HUDEP-2 (cell line): ENCODE measurements around the gene LGR4.

ENCODE experiments used
- DNase-seq, 76 experiments: peaks; one replicate each; lab custom pipeline; 2025; ENCODE audit not compliant: unreplicated experiment in 76 of 76; lab: John Stamatoyannopoulos, UW

The LGR4 gene

DNA sequence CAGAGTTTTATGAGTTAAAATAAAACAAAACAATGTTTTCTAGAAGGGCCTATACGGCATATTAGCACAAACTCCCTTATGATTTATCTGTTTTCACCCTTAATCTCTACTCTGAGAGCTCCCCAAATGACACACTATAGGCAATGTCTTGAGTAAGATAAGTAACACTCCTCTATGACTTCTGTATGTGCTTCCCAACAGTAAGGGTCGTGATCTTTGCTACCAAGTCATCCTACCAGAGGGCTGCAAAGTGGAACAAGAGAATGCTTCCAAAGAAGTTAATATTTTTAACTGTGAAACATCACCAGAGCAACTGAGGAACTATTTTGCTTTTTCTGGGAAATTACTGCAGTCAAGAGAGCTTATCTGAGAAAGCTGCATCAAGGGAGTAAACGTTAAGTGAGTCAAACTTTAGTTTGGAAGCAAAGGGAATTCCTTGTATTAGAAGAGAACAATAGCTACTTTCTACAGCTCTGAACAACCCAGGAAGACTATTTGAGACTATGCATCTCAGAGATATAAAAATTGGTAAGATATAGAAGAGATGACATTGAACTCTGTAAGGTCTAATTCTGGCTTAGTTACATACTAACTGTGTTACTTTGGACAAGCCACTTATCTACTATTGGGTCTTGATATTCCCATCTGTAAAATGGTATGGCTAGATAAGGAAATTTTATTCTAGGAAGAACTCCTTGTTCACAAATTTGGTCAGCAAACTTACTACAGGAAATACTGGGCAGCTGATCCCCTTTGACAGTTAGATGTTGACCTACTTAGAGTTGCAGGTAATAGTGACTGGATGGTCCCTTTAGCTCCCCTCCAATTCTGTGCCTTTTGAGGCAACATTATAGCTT is 65.9 kb downstream of the LGR4 start:
- DNase-seq: peak in 10 of 76 experiments; percentile 9 to 22 (median 14)

DNA sequence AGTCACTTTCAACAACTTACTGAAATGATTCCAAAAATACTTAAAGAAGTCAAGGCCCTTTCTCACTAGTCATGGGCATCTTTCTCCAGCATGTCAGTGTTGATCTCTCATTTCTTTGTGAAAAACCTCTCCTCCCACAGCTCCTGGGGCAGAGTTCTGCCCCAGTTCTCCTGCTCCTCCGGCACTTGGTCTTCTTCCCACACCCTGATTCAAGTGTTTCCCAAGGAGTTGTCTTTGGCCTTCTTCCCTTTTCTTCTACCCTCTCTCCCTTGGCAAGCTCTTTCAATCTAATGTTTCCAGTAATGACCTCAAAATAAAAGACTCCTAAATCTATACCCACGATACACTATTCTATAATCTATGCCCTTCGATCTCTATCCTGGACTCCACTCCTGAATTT is 67.5 kb downstream of the LGR4 start:
- no peak for DNase-seq

DNA sequence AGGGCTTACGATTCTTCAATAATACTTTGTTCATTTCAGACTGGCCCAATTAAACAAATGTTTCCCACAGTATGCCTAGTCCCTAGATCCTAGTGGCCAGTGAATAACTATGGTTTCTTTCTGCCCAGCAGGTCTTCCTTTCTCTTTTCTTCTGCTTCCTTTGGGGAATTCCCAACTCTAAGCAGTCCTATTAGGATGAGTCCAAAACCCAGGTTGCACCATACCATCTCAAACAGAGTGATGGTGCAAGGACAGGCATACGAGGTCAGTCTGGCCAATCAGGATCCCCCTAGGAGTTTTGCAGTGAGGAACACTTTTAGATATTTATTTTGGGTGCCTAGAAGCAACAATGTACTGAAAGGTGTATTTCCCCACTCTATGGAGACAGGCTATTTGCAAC is 68.2 kb downstream of the LGR4 start:
- DNase-seq: no peak

DNA sequence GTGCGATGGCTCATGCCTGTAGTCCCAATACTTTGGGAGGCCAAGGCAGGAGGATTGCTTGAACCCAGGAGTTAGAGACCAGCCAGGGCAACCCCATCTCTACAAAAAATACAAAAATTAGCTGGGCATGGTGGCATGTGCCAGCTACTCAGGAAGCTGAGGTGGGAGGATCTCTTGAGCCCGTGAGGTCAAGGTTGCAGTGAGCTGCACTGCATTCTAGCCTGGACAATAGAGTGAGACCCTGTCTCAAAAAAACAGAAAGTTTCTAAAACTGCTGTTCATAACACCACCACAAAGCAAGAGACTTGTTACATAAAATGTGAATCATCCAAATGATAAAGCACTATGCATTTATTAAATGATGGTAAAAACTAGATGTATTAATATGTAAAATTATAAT is 69.4 kb downstream of the LGR4 start:
- no peak for DNase-seq

DNA sequence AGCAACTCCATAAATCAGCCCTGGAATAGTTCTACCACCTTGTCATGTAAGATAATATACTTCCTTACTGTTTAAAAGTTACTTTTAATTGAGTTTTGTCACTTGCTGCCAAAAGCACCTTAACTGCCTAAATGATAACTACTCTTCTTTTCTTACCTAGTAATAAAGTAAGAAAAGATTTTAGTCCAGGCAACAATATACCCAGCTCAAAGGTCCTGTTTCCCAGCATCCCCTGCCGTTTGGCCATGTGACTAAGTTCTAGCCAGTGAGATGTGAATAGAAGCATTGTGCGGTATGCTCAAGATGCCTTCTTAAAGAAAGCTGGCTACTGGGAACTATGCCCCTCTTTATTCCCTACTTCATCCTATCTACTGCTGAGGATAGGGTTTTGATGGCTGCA is 70.1 kb downstream of the LGR4 start:
- DNase-seq: no peak

DNA sequence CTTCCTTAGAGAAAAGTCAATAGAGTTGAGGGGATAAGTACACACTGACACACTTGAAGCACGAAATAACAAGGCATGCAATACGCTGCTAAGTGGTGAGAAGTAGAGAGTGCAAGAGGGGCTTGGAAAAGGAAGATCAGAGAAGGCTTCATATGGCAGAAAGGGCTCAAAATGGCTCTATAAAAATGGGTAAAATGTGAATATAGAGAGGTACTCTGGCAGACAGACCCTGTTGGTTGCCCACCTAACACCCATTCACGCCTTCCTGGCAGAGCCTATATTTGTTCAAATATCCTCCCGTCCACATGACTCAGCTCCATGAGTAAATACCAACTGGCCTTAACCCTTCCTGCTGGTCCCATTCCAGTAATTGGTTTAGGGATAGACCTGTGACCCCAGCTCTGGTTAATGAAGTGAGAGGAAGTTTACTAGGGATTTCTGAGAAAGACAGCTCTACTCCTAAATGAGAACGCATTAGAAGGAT is 70.7 kb downstream of the LGR4 start:
- DNase-seq: no peak

DNA sequence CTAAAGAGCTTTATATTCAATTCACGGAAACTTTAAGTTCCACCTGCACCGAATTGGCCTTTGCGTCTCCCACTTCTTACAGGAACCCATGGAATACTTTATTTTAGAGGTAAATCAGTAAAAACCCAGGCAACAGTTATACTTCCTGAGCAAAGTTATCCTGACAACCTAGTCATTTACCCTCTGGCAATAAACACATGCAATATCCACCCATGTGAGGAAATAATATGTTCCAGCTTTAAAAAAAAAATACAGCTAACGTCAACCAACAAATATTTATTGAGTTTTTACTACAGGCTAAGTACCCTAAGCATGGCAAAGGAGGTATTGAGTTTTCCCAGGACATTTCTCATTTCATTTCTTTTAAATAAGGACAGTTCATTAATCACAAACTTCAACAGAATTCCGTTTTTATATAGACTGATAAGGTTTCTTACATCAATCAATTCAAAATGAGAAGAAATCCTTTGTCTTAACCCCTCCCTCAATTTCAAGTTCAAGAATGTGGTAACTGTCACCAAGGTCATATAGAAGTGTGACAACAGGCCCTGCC is 71.2 kb downstream of the LGR4 start:
- DNase-seq: no peak

DNA sequence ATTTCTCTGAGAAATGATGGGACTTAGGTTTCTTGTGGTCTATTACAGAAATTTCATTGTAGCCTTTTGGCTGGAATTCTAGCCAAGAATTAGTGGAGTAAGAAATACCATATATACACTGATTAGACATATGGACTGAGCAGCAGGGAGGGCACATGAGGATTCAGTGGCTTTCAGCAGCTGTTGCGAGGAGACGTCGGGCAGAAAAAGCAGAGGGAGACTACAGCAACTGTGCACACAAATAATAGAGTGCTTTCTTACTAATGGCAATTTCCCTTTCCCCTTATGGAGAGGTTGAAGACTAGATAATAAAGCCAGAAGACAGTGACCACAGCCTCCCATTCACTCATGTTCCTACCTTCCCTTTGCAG is 74.2 kb downstream of the LGR4 start:
- DNase-seq: no peak

DNA sequence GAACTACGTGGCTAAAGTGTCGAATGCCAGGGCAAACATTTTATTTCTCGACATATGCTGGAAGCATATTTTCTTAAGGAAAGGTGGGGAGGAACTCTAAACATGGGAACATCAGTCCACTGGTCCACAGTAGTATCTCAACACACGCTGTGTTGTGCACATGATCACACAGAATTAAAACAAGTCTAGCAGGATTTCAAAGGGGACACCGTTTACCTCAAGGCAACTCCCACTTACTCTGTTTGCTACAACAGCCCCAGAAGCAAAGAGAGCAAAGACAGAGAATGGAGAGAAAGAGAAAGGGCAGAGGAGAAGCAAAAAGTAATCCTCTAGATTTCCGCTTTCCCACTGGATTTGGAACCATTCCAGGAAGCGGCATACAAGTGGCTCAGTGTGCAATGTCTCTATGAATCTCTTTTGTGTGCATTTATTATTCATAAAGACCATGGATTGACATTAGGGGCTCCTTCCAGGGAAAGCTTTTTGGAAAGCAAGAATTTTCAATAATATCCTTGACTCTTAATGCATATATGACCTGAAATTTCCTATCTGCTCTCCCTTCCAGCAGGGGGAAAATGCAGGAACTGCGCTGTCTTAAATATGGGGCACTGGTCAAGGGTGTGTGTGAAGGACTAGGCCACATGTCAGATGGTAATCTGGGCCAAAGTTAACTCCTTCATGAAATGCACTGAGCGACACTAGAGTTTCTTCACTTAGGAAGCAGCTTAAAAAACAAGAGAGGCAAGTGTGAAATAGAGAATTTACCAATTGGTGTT is 74.8 kb downstream of the LGR4 start:
- DNase-seq: no peak

DNA sequence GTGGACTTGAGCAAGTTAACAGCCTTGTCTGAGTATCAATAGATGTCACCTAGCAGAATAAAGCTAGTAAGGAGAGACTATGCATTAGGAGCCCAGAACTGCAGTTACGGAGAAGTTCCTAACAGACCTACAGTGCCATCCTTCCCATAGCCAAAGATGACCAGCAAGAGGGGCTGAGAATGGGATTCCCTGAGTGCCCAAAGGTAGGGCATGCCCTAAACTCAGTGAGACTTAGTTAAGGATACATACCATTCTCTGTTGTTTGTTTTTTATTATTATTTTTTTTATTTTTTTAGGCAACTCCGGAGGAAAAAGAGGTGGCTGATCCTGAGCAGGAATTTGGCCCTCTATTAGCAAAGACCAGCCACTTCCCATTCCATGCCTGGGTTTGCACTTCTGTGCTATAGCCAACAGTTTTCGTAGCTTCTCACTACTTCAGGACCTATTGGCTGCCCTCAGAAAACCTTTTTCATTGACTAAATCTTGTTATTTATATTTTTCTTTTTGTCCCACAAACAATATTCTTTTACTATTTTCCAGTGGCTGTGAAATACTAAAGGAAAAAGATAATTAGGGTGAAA is 76.2 kb downstream of the LGR4 start:
- no peak for DNase-seq

DNA sequence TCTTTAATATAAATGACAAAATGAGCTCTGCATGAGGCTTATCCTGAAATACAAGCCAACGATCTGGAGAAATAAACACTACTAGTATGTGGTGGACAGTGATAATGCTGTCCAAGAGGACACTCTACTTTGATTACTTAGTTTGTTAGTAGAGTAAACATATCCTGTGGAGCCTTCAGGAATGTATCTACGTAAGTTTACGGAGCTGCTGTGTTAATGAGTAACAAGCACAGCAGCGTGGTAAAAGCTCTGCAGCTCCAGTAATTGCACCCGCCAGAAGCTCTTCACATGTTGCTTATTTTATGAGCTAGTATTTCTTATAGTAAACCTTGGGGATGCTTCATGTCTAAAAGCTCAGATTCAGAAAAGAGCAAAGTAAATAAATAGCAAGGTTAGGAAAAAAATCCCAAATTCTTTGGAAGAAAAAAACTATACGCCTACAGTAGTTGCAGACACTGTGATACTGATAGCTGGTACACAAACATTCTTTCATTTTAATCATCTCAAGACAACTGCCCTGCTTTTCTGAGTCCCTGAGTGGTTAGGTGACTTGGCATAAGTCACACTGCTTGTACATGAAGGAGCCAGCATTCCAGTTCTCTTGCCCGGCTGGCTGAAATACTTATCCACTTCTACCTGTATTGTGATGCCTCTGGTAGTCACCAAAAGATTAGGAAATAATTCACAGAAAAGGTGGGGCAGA is 76.9 kb downstream of the LGR4 start:
- DNase-seq: no peak

DNA sequence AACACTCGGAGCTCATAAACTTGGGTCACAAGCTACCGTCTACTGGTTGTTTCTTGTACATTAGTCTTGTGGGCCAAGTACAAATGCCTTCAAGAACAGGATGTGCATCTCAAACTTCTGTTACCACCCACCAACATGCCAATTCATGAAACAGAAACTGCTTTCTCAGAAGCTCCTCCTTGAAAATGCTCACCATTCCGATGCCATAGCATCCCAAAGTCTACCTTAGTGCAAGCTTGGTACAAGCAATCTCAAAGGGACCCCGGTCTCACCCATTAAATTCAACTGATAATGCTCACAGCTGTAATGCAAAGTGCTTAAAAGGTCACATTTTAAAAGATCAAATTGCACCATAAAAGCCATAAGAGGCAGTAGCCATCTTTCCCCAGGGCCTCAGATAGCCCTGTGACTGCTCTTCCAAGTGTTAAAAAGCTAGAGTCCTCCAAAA is 77.8 kb downstream of the LGR4 start:
- DNase-seq: no peak

DNA sequence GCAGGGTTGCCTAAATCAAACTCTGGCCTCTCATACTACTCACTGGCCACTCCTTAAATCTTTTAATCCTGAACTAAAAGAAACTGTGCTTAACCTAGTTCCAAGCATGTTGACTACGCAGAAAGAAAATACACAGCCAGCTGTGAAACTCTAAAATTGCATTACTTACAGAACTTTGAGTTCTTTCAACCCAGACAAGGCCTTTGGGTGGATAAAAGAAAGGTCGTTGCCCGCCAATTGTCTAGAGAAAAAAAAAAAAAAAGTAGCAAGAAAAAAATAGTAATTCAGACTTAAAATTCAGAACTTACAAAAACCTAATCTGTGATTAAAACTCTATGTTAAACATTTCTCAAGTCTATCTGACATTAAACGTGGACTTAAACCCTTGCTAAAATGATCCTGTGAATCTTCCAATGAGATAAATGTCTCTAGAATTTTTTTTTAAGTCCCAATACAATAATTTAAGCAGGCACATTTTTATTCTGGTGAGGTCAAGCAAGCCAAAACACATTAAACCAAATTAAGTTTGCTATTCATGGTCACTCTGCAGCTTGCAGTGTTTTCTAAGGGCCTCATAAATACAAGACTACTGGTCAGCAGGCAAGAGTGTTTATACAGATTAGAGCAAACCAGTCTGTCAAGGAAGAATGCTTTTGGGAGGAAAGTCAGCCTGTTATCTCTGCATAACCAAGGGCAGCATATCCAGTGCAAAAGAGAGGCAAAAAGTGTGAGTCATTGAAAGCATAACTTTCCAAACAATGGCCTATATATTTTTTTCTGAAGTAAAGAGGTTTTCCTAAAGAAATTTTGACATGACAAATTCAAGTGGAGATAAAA is 80.1 kb downstream of the LGR4 start:
- DNase-seq: peak in 26 of 76 experiments; percentile 10 to 63 (median 42)

DNA sequence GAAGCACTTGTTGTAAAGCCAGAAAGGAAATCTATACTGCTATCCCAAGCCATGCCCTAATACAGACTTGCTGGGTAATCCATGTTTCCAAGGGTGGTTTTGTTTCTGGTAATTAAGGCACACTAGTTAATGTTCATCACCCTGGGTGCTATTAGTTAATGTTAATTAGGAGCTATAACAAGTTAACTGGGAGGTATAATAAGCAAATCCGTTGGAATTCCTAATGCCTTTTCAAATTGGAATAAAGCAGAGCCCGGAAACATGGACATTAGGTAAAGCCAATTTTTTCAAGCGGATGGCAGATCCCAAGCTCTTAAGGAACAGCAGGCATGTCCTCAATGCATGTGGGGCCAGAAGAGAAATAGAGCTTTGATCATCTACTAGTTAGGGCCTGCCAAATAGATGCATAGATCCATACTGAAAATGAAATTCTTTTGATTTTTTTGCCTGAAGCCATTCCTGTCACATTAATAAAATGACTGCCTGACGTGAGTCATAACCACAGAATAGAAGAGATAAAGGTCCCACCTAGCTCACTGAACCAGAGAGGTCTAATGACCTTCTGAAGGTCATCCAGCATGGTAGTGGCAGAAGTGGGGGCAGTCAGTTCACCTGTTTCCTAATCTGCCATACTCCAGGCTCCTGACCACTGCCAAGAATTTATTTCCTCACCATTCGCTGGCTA is 81.1 kb downstream of the LGR4 start:
- peak in 3 of 76 experiments; percentile 7 to 17 (median 12) for DNase-seq

DNA sequence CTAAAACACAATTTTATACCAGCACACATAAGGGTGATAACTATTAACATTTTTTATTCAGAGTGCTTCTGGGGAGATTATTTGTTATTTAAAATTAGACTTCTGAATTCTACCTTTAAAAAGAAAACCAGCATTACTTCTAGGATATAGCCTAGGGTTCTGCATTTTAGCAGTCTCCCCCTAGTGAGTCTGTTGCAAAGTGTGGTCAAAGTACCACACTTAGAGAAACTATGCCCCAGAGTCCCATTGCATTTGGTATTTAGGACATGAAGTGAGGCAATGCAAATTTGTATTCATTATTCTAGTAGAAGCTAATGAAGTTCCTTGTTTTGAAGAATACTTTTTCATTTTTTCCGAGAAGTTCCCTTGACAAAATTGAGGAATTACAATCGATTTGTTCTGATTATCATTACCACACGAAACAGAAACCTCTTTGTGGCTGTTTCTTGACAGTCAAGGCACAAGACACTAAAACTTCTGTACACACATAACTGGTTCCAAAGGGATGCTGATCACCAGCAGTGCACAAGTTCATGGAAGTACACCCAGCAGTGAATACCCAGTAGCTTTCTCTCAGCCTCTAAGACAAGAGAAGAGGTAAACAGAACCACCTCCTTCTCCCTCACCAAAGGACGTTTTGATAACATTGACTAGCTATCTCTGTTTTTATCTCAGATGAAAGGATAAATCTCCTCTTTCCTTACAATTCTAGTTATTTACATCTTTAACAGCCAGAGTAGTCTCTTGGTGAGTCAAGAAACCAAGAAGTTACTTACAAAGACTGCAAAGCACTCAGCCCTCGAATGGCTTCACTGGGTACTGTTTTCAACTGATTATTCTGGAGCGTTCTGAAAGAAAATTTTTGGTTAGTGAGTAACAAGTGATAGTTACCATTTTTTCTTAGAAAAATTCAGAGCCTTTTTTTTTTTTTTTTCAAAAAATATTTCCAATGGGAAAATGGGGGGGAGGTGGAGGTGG is 82.0 kb downstream of the LGR4 start:
- peak in 3 of 76 experiments; percentile 6 to 18 (median 9) for DNase-seq

DNA sequence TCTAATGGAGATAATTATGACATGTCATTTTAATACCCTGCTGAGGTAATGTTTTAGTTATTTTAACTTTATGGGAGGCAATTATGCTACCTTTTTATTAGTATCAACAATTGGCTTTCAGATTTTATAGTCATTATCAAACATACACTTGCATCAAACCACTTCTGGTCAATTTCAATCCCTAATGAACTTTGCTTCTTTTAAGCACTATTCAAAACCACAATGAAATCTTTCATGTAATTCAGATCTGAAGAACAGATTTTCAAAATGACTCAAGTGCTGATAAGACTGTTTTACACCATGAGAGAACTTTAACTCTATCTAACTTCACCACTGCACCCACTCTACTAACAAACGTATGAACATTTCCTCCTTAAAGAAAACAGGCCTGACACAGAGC is 83.7 kb downstream of the LGR4 start:
- DNase-seq: peak in 9 of 76 experiments; percentile 7 to 37 (median 17)

DNA sequence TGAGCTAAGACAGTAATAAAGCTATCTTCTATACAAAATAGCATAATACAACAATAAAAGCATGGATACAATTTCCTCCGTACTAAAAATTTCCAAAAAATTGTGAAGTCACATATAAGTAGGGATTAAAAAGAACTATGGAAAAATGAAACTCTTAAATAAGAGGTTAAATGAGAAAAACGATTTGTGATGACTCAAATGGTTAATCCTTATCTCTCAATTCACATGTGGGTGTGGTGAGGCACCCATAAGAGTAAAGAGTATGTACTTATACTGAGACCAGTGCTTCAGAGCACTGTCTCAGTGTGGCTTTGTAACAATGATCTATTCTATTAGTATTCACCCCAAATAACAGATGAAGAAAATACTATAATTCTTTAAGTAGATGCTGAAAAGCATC is 84.6 kb downstream of the LGR4 start:
- peak in 28 of 76 experiments; percentile 5 to 71 (median 30) for DNase-seq

DNA sequence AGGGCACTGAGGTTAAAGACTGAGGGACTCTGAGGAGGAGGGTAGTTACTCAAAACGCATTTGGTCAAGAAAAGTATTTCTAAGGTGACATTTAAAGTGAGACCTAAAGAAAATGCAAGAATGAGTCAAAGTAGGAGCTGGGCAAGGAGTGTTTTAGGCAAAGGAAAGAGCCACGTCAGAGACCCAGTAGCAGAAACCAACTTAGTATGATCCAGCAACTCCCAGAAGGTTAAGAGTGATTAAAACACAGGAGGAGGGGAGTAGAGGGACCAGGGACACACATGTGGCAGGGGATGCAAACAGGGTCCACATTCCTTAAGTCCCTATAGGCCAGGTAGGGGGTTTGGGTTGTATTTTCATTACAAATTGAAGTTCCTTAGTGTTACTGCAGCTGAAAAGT is 85.2 kb downstream of the LGR4 start:
- peak in 3 of 76 experiments; percentile 5 to 10 (median 9) for DNase-seq
